Stimulated activated CD8-positive, alpha-beta memory T cell treated with anti-CD3 and anti-CD28 coated beads, Interleukin-4, amount 100 ng/mL, for 48 hours (primary cell): Measurements from ENCODE around the gene PLAU.
"Not testable (repeated sequence)": the region's sequence is repeated elsewhere in the genome, so short reads cannot be mapped to it uniquely, and the experiment has no call there.

Experiments used
- DNase-seq: peaks from one replicate; pipeline ENCODE4 v3.0.0-alpha.2; 2020

Gene PLAU

GRCh38 chr10:73876971-73877370 lies 34.0 kb upstream of the PLAU start:
- DNase-seq: no peak

- DNase-seq: no peak
These were observed 33.3 kb upstream of the PLAU start for GRCh38 chr10:73877533-73878160.

GRCh38 chr10:73878365-73878764 lies 32.6 kb upstream of the PLAU start:
- DNase-seq: no peak

- peak; percentile 94 for DNase-seq
These were observed 31.4 kb upstream of the PLAU start for GRCh38 chr10:73879296-73880173.

- no peak for DNase-seq
These were observed 29.6 kb upstream of the PLAU start for GRCh38 chr10:73881221-73881919.

- no peak for DNase-seq
These were observed 26.9 kb upstream of the PLAU start for GRCh38 chr10:73884017-73884416.

GRCh38 chr10:73886085-73886529 lies 24.8 kb upstream of the PLAU start:
- DNase-seq: peak; percentile 77

- DNase-seq: no peak
These were observed 24.2 kb upstream of the PLAU start for GRCh38 chr10:73886661-73887293.

GRCh38 chr10:73887294-73888039 lies 23.5 kb upstream of the PLAU start:
- DNase-seq: no peak

- no peak for DNase-seq
These were observed 22.4 kb upstream of the PLAU start for GRCh38 chr10:73888514-73888913.

GRCh38 chr10:73889014-73889413 lies 21.9 kb upstream of the PLAU start:
- DNase-seq: peak; percentile 55

- not testable (repeated sequence) for DNase-seq
These were observed 21.5 kb upstream of the PLAU start for GRCh38 chr10:73889416-73889815.

- no peak for DNase-seq
These were observed 20.7 kb upstream of the PLAU start for GRCh38 chr10:73890261-73890660.

GRCh38 chr10:73890830-73891229 lies 20.1 kb upstream of the PLAU start:
- DNase-seq: not testable (repeated sequence)

- no peak for DNase-seq
These were observed 19.4 kb upstream of the PLAU start for GRCh38 chr10:73891540-73891939.

GRCh38 chr10:73892310-73893030 lies 18.5 kb upstream of the PLAU start:
- no peak for DNase-seq

GRCh38 chr10:73893426-73893825 lies 17.5 kb upstream of the PLAU start:
- no peak for DNase-seq

- DNase-seq: no peak
These were observed 16.5 kb upstream of the PLAU start for GRCh38 chr10:73894245-73894971.

GRCh38 chr10:73895381-73895780 lies 15.6 kb upstream of the PLAU start:
- DNase-seq: not testable (repeated sequence)

- no peak for DNase-seq
These were observed 13.2 kb upstream of the PLAU start for GRCh38 chr10:73897693-73898092.
